ENCODE data around the gene MAMLD1.

MAMLD1 gene

GRCh38 chrX:150362599-150363481 lies at the start of gene MAMLD1:
TSS of gene MAMLD1 (plus strand) at chrX:150363317. CDS start at chrX:150445517, 82,200 bp downstream.
- Histone ChIP-seq H3K9me3 (ENCODE audit: control insufficient read depth in 1 of 2, low read length in 2 of 2) (no peaks in the 10 kb centered on the region), H3K27me3 (ENCODE audit: low read depth, low read length) (no peaks in the 10 kb centered on the region), H3K4me3 (ENCODE audit: low read depth in 1 of 2, low read length in 2 of 2) (peak within 1 kb of the TSS; percentile 62 to 66), H3K4me1 (ENCODE audit: control insufficient read depth in 1 of 2, insufficient read depth in 2 of 2, low read length in 2 of 2) (peaks cover 0 to 14% of the 10 kb centered on the region in 2 donors), H3K27ac (ENCODE audit: low read length) (no peak within 1 kb of the TSS), H3K36me3 (ENCODE audit: control insufficient read depth in 1 of 2, insufficient read depth in 2 of 2, low read length in 2 of 2) (no peaks in the 10 kb centered on the region)

GRCh38 chrX:150313514-150313913 lies 49.6 kb upstream of the MAMLD1 start:
- H3K9me3 ChIP-seq (ENCODE audit: control insufficient read depth in 1 of 2, low read length in 2 of 2): no peaks in the 10 kb centered on the region
- no peaks in the 10 kb centered on the region for H3K4me1 ChIP-seq (ENCODE audit: control insufficient read depth in 1 of 2, insufficient read depth in 2 of 2, low read length in 2 of 2)
- H3K27ac ChIP-seq (ENCODE audit: low read length): no peak overlapping the region
- H3K4me3 ChIP-seq (ENCODE audit: low read depth in 1 of 2, low read length in 2 of 2): no peak overlapping the region
- H3K36me3 ChIP-seq (ENCODE audit: control insufficient read depth in 1 of 2, insufficient read depth in 2 of 2, low read length in 2 of 2): no peaks in the 10 kb centered on the region
- H3K27me3 ChIP-seq (ENCODE audit: low read depth, low read length): no peaks in the 10 kb centered on the region

GRCh38 chrX:150314186-150314585 lies 48.9 kb upstream of the MAMLD1 start:
- H3K36me3 ChIP-seq (ENCODE audit: control insufficient read depth in 1 of 2, insufficient read depth in 2 of 2, low read length in 2 of 2): no peaks in the 10 kb centered on the region
- no peak overlapping the region for H3K4me3 ChIP-seq (ENCODE audit: low read depth in 1 of 2, low read length in 2 of 2)
- H3K4me1 ChIP-seq (ENCODE audit: control insufficient read depth in 1 of 2, insufficient read depth in 2 of 2, low read length in 2 of 2): no peaks in the 10 kb centered on the region
- H3K27me3 ChIP-seq (ENCODE audit: low read depth, low read length): no peaks in the 10 kb centered on the region
- H3K27ac ChIP-seq (ENCODE audit: low read length): no peak overlapping the region
- no peaks in the 10 kb centered on the region for H3K9me3 ChIP-seq (ENCODE audit: control insufficient read depth in 1 of 2, low read length in 2 of 2)

- Histone ChIP-seq H3K27me3 (ENCODE audit: low read depth, low read length) (no peaks in the 10 kb centered on the region), H3K36me3 (ENCODE audit: control insufficient read depth in 1 of 2, insufficient read depth in 2 of 2, low read length in 2 of 2) (no peaks in the 10 kb centered on the region), H3K27ac (ENCODE audit: low read length) (no peak overlapping the region), H3K9me3 (ENCODE audit: control insufficient read depth in 1 of 2, low read length in 2 of 2) (no peaks in the 10 kb centered on the region), H3K4me1 (ENCODE audit: control insufficient read depth in 1 of 2, insufficient read depth in 2 of 2, low read length in 2 of 2) (no peaks in the 10 kb centered on the region), H3K4me3 (ENCODE audit: low read depth in 1 of 2, low read length in 2 of 2) (no peak overlapping the region)
Measured at GRCh38 chrX:150316564-150316963, 46.6 kb upstream of the MAMLD1 start.

GRCh38 chrX:150323020-150323419 lies 40.1 kb upstream of the MAMLD1 start:
- Histone ChIP-seq H3K27ac (ENCODE audit: low read length) (no peak overlapping the region), H3K4me3 (ENCODE audit: low read depth in 1 of 2, low read length in 2 of 2) (no peak overlapping the region), H3K27me3 (ENCODE audit: low read depth, low read length) (no peaks in the 10 kb centered on the region), H3K36me3 (ENCODE audit: control insufficient read depth in 1 of 2, insufficient read depth in 2 of 2, low read length in 2 of 2) (no peaks in the 10 kb centered on the region), H3K9me3 (ENCODE audit: control insufficient read depth in 1 of 2, low read length in 2 of 2) (no peaks in the 10 kb centered on the region), H3K4me1 (ENCODE audit: control insufficient read depth in 1 of 2, insufficient read depth in 2 of 2, low read length in 2 of 2) (no peaks in the 10 kb centered on the region)

GRCh38 chrX:150324035-150324728 lies 38.9 kb upstream of the MAMLD1 start:
- Histone ChIP-seq H3K9me3 (ENCODE audit: control insufficient read depth in 1 of 2, low read length in 2 of 2) (no peaks in the 10 kb centered on the region), H3K27ac (ENCODE audit: low read length) (no peak overlapping the region), H3K4me3 (ENCODE audit: low read depth in 1 of 2, low read length in 2 of 2) (no peak overlapping the region), H3K36me3 (ENCODE audit: control insufficient read depth in 1 of 2, insufficient read depth in 2 of 2, low read length in 2 of 2) (no peaks in the 10 kb centered on the region), H3K4me1 (ENCODE audit: control insufficient read depth in 1 of 2, insufficient read depth in 2 of 2, low read length in 2 of 2) (no peaks in the 10 kb centered on the region), H3K27me3 (ENCODE audit: low read depth, low read length) (no peaks in the 10 kb centered on the region)

GRCh38 chrX:150324919-150325318 lies 38.2 kb upstream of the MAMLD1 start:
- H3K9me3 ChIP-seq (ENCODE audit: control insufficient read depth in 1 of 2, low read length in 2 of 2): no peaks in the 10 kb centered on the region
- no peaks in the 10 kb centered on the region for H3K4me1 ChIP-seq (ENCODE audit: control insufficient read depth in 1 of 2, insufficient read depth in 2 of 2, low read length in 2 of 2)
- H3K27ac ChIP-seq (ENCODE audit: low read length): no peak overlapping the region
- H3K4me3 ChIP-seq (ENCODE audit: low read depth in 1 of 2, low read length in 2 of 2): no peak overlapping the region
- H3K36me3 ChIP-seq (ENCODE audit: control insufficient read depth in 1 of 2, insufficient read depth in 2 of 2, low read length in 2 of 2): no peaks in the 10 kb centered on the region
- H3K27me3 ChIP-seq (ENCODE audit: low read depth, low read length): no peaks in the 10 kb centered on the region

GRCh38 chrX:150326541-150327247 lies 36.4 kb upstream of the MAMLD1 start:
- Histone ChIP-seq H3K27me3 (ENCODE audit: low read depth, low read length) (no peaks in the 10 kb centered on the region), H3K4me3 (ENCODE audit: low read depth in 1 of 2, low read length in 2 of 2) (no peak overlapping the region), H3K36me3 (ENCODE audit: control insufficient read depth in 1 of 2, insufficient read depth in 2 of 2, low read length in 2 of 2) (no peaks in the 10 kb centered on the region), H3K4me1 (ENCODE audit: control insufficient read depth in 1 of 2, insufficient read depth in 2 of 2, low read length in 2 of 2) (no peaks in the 10 kb centered on the region), H3K9me3 (ENCODE audit: control insufficient read depth in 1 of 2, low read length in 2 of 2) (no peaks in the 10 kb centered on the region), H3K27ac (ENCODE audit: low read length) (no peak overlapping the region)

GRCh38 chrX:150329282-150329681 lies 33.8 kb upstream of the MAMLD1 start:
- Histone ChIP-seq H3K4me1 (ENCODE audit: control insufficient read depth in 1 of 2, insufficient read depth in 2 of 2, low read length in 2 of 2) (no peaks in the 10 kb centered on the region), H3K27ac (ENCODE audit: low read length) (no peak overlapping the region), H3K36me3 (ENCODE audit: control insufficient read depth in 1 of 2, insufficient read depth in 2 of 2, low read length in 2 of 2) (no peaks in the 10 kb centered on the region), H3K4me3 (ENCODE audit: low read depth in 1 of 2, low read length in 2 of 2) (no peak overlapping the region), H3K9me3 (ENCODE audit: control insufficient read depth in 1 of 2, low read length in 2 of 2) (no peaks in the 10 kb centered on the region), H3K27me3 (ENCODE audit: low read depth, low read length) (no peaks in the 10 kb centered on the region)

GRCh38 chrX:150329868-150330267 lies 33.2 kb upstream of the MAMLD1 start:
- Histone ChIP-seq H3K27me3 (ENCODE audit: low read depth, low read length) (no peaks in the 10 kb centered on the region), H3K27ac (ENCODE audit: low read length) (no peak overlapping the region), H3K4me1 (ENCODE audit: control insufficient read depth in 1 of 2, insufficient read depth in 2 of 2, low read length in 2 of 2) (no peaks in the 10 kb centered on the region), H3K9me3 (ENCODE audit: control insufficient read depth in 1 of 2, low read length in 2 of 2) (no peaks in the 10 kb centered on the region), H3K4me3 (ENCODE audit: low read depth in 1 of 2, low read length in 2 of 2) (no peak overlapping the region), H3K36me3 (ENCODE audit: control insufficient read depth in 1 of 2, insufficient read depth in 2 of 2, low read length in 2 of 2) (no peaks in the 10 kb centered on the region)

GRCh38 chrX:150332023-150332422 lies 31.1 kb upstream of the MAMLD1 start:
- Histone ChIP-seq H3K27ac (ENCODE audit: low read length) (no peak overlapping the region), H3K36me3 (ENCODE audit: control insufficient read depth in 1 of 2, insufficient read depth in 2 of 2, low read length in 2 of 2) (no peaks in the 10 kb centered on the region), H3K4me3 (ENCODE audit: low read depth in 1 of 2, low read length in 2 of 2) (no peak overlapping the region), H3K27me3 (ENCODE audit: low read depth, low read length) (no peaks in the 10 kb centered on the region), H3K9me3 (ENCODE audit: control insufficient read depth in 1 of 2, low read length in 2 of 2) (no peaks in the 10 kb centered on the region), H3K4me1 (ENCODE audit: control insufficient read depth in 1 of 2, insufficient read depth in 2 of 2, low read length in 2 of 2) (no peaks in the 10 kb centered on the region)

All from muscle layer of duodenum (tissue), 2 donors.